Endothelial cell of umbilical vein (primary cell): ENCODE measurements around the gene EPC1. TPM values are rescaled to one million over a fixed set of nuclear protein-coding genes. Genes with fewer than 3 reads are reported as not detected.

Experiments
- BruUV-seq: library from RNA; stranded (reverse); fragments of 400-500 nt; replicated peaks from 2 replicates; lab custom pipeline; 2021; lab: Mats Ljungman, UMichigan
- CTCF ChIA-PET: fragments of 300-600, 350-600 bp; sonication (Branson Sonifier 250); formaldehyde crosslinking; loops from one replicate; lab custom pipeline; 2021; ENCODE audit warnings: antibody characterized with exemption, inconsistent platforms; lab: Charles Lee
- POLR2A ChIA-PET: fragments of 300-600, 350-600 bp; sonication (Branson Sonifier 250); formaldehyde crosslinking; loops from one replicate; lab custom pipeline; 2021; ENCODE audit warnings: antibody characterized with exemption, inconsistent platforms; lab: Charles Lee
- DNase-seq: peaks from one replicate; pipeline ENCODE4 v3.0.0-alpha.2; 2011; ENCODE audit warnings: low read depth, low spot score
- FAIRE-seq: peaks from 2 replicates; lab custom pipeline; 2011; peaks lifted over from hg19 to GRCh38; lab: Jason Lieb, UNC
- H2AFZ ChIP-seq: 2 replicates; pipeline ENCODE4 v1.6.0; 2012; ENCODE audit warnings: low read depth, low read length, control low read depth, inconsistent platforms
- H3K27ac ChIP-seq: 2 replicates; pipeline ENCODE4 v1.5.1; 2011; ENCODE audit warnings: low read depth, mild to moderate bottlenecking, control low read depth, low read length, moderate library complexity; ENCODE audit not compliant: insufficient read depth
- H3K27me3 ChIP-seq, 2 experiments: 2 replicates each; pipeline versions ENCODE4 v1.6.0 to v1.6.1; 2011; ENCODE audit warnings: low read length in 2 of 2, mixed read lengths in 1 of 2; ENCODE audit not compliant: control insufficient read depth in 2 of 2, insufficient read depth in 2 of 2
- H3K36me3 ChIP-seq, 2 experiments: 2 replicates in 1 of 2; 3 replicates in 1 of 2; pipeline ENCODE4 v1.5.1; 2011; ENCODE audit warnings: low read length in 2 of 2, mild to moderate bottlenecking in 1 of 2, moderate library complexity in 1 of 2; ENCODE audit not compliant: control insufficient read depth in 2 of 2, insufficient read depth in 2 of 2; ENCODE audit errors: extremely low read depth in 1 of 2
- H3K4me1 ChIP-seq: 3 replicates; pipeline ENCODE4 v1.5.1; 2011; ENCODE audit warnings: mild to moderate bottlenecking, low read length; ENCODE audit not compliant: control insufficient read depth, insufficient read depth; ENCODE audit errors: extremely low read depth
- H3K4me2 ChIP-seq: 2 replicates; pipeline ENCODE4 v1.6.1; 2011; ENCODE audit warnings: low read length, control low read depth, mixed read lengths; ENCODE audit not compliant: insufficient read depth
- H3K4me3 ChIP-seq, 3 experiments: fragments of 200-600 bp in 1 of 3; sonication (generic), shearing (Covaris generic) in 1 of 3; replicated peaks in 1 of 3; 2 replicates each; pipeline ENCODE4 v1.5.1; 2011 to 2016; ENCODE audit warnings: control low read depth in 3 of 3, low read length in 3 of 3, mild to moderate bottlenecking in 2 of 3, inconsistent platforms in 1 of 3, low read depth in 1 of 3, moderate library complexity in 1 of 3; ENCODE audit not compliant: insufficient read depth in 1 of 3
- H3K79me2 ChIP-seq: 2 replicates; pipeline ENCODE4 v1.6.0; 2012; ENCODE audit warnings: low read length, inconsistent platforms; ENCODE audit not compliant: control insufficient read depth, insufficient read depth
- H3K9ac ChIP-seq: replicated peaks from 2 replicates; pipeline ENCODE3; 2011; ENCODE audit warnings: low read length, control low read depth; ENCODE audit not compliant: insufficient read depth; ENCODE audit errors: extremely low read depth
- H3K9me1 ChIP-seq: replicated peaks from 3 replicates; pipeline ENCODE4 v1.6.0; 2011; ENCODE audit warnings: mild to moderate bottlenecking, low read length; ENCODE audit not compliant: control insufficient read depth, insufficient read depth; ENCODE audit errors: extremely low read depth
- H3K9me3 ChIP-seq: replicated peaks from 2 replicates; pipeline ENCODE4 v1.5.1; 2012; ENCODE audit warnings: low read length, inconsistent platforms; ENCODE audit not compliant: control insufficient read depth, insufficient read depth
- H4K20me1 ChIP-seq: replicated peaks from 2 replicates; pipeline ENCODE3; 2011; ENCODE audit warnings: mild to moderate bottlenecking, low read length; ENCODE audit not compliant: control insufficient read depth, insufficient read depth; ENCODE audit errors: extremely low read depth
- EZH2 ChIP-seq: IDR thresholded peaks from 2 replicates; pipeline ENCODE4 v1.6.1; 2012; ENCODE audit warnings: borderline replicate concordance, low read depth, mild to moderate bottlenecking, moderate library complexity, low read length, inconsistent platforms; ENCODE audit not compliant: severe bottlenecking
- FOS ChIP-seq: IDR thresholded peaks from 2 replicates; pipeline ENCODE4 v1.6.1; 2011; ENCODE audit warnings: mild to moderate bottlenecking, low read length, moderate library complexity, borderline replicate concordance; ENCODE audit not compliant: insufficient read depth
- GATA2 ChIP-seq: IDR thresholded peaks from 2 replicates; pipeline ENCODE4 v1.7.0; 2011; ENCODE audit warnings: low read depth, mild to moderate bottlenecking, moderate library complexity, mixed read lengths, low read length; ENCODE audit not compliant: insufficient read length, insufficient read depth
- JUN ChIP-seq: IDR thresholded peaks from 2 replicates; pipeline ENCODE4 v1.6.1; 2011; ENCODE audit warnings: borderline replicate concordance, low read depth; ENCODE audit not compliant: insufficient read length, insufficient read depth
- MYC ChIP-seq: IDR thresholded peaks from one replicate; pipeline ENCODE4 v1.6.1; 2011; ENCODE audit warnings: mild to moderate bottlenecking, low read depth, low read length
- POLR2A ChIP-seq: IDR thresholded peaks from 2 replicates; pipeline ENCODE4 v1.6.1; 2012; ENCODE audit warnings: low read depth, mild to moderate bottlenecking, control low read depth, low read length
- POLR2AphosphoS5 ChIP-seq: IDR thresholded peaks from 2 replicates; pipeline ENCODE4 v1.6.1; 2012; ENCODE audit warnings: low read depth, mild to moderate bottlenecking, control low read depth, low read length, moderate library complexity; ENCODE audit not compliant: insufficient read depth
- dilution Hi-C: fragments of 300-500 bp; cut with MboI; formaldehyde crosslinking; loops from one replicate; pipeline ENCODE4 v1.15.0; 2019; ENCODE audit warnings: low sequenced_read_pairs; ENCODE audit not compliant: extremely low pct_ligation_motif_present
- intact Hi-C: fragments of 100-400 bp; cut with micrococcal nuclease; formaldehyde crosslinking; loops from one replicate; pipeline ENCODE4 v1.10.0; 2022
- polyA plus RNA-seq, 4 experiments: library from polyadenylated mRNA; depleted of rRNA in 3 of 4; stranded (reverse) in 3 of 4; unstranded in 1 of 4; fragments of >200 nt; gene quantifications; 2 replicates each; pipeline versions ENCODE4 v1.2.1 to v1.2.3, GENCODE V29; 2011 to 2012; ENCODE audit warnings: missing spikeins in 1 of 4
- total RNA-seq: library from RNA; stranded (reverse); gene quantifications from 2 replicates; pipeline ENCODE4 v1.2.3, GENCODE V29; 2021
- TF ChIP-seq, protein P1 (sequence below), 2 donors: IDR thresholded peaks; 1 replicate in 1 of 2; 2 replicates in 1 of 2; pipeline ENCODE4 v1.5.1; 2011; ENCODE audit warnings: low read length in 2 of 2, mild to moderate bottlenecking in 2 of 2, moderate library complexity in 2 of 2, control low read depth in 1 of 2, inconsistent platforms in 1 of 2, low read depth in 1 of 2; ENCODE audit not compliant: insufficient read depth in 1 of 2; ENCODE audit errors: extremely low read depth in 1 of 2
- TF ChIP-seq, protein P2 (sequence below): IDR thresholded peaks from 2 replicates; pipeline ENCODE4 v1.6.1; 2011; ENCODE audit not compliant: insufficient read depth, insufficient read length

The EPC1 gene
- total and polyA plus RNA-seq, 2 donors (not counting 3 experiments of a cell fraction or from before 2014, with no cell fraction given): 27.9 to 39.0 TPM

- H3K4me2 ChIP-seq: peak overlapping the region; percentile 96
- POLR2A ChIA-PET: no interaction called here
- FAIRE-seq: no peak
These were observed 28.7 kb upstream of the EPC1 start for GRCh38 chr10:32375631-32376030.

More at GRCh38 chr10:32375631-32376030, 28.7 kb upstream of the EPC1 start:
- Histone ChIP-seq H3K27me3 (no peaks in the 10 kb centered on the region), H3K79me2 (peaks cover 27% of the 10 kb centered on the region), H3K4me3 (no peak overlapping the region), H3K36me3 (no peaks in the 10 kb centered on the region), H3K9ac (no peak overlapping the region), H3K9me3 (no peaks in the 10 kb centered on the region), H2AFZ (no peak overlapping the region), H4K20me1 (no peaks in the 10 kb centered on the region), H3K9me1 (no peaks in the 10 kb centered on the region), H3K4me1 (peaks cover 13% of the 10 kb centered on the region), H3K27ac (no peak overlapping the region)
- dilution Hi-C loops: no loop called here
- CTCF ChIA-PET: interaction anchor here (1.2 to 1.6 kb wide), 3 partner anchors 10 to 16 kb away, joined by 3 to 5 read pairs (median 5); no protein-coding TSS in a partner anchor
- no peak for DNase-seq
- TF ChIP-seq MYC: no peak
- TF ChIP-seq JUN: no peak
- TF ChIP-seq, protein P1, sequence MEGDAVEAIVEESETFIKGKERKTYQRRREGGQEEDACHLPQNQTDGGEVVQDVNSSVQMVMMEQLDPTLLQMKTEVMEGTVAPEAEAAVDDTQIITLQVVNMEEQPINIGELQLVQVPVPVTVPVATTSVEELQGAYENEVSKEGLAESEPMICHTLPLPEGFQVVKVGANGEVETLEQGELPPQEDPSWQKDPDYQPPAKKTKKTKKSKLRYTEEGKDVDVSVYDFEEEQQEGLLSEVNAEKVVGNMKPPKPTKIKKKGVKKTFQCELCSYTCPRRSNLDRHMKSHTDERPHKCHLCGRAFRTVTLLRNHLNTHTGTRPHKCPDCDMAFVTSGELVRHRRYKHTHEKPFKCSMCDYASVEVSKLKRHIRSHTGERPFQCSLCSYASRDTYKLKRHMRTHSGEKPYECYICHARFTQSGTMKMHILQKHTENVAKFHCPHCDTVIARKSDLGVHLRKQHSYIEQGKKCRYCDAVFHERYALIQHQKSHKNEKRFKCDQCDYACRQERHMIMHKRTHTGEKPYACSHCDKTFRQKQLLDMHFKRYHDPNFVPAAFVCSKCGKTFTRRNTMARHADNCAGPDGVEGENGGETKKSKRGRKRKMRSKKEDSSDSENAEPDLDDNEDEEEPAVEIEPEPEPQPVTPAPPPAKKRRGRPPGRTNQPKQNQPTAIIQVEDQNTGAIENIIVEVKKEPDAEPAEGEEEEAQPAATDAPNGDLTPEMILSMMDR (IDR thresholded peaks at IDR 0.05; ENCODE audit: extremely low read depth in 1 of 2, insufficient read depth in 1 of 2, low read depth in 1 of 2, low read length in 2 of 2): no peak
- no peak for TF ChIP-seq POLR2AphosphoS5
- no peak for TF ChIP-seq POLR2A
- TF ChIP-seq FOS: no peak
- no peak for TF ChIP-seq GATA2
- no peak for TF ChIP-seq EZH2
- TF ChIP-seq, protein P2, sequence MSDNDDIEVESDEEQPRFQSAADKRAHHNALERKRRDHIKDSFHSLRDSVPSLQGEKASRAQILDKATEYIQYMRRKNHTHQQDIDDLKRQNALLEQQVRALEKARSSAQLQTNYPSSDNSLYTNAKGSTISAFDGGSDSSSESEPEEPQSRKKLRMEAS: no peak
- intact Hi-C loops: loop anchor here (5.0 kb wide), 1 partner anchor 37 kb away; no protein-coding TSS in a partner anchor
- BruUV-seq: no TSS peak
